Tibial nerve (tissue), 3 donors: Measurements from ENCODE around the gene TFR2.

Experiments
- POLR2A ChIP-seq, 2 donors: fragments of 450-650 bp; IDR thresholded peaks; one replicate each; pipeline ENCODE4 v1.6.1; 2017; ENCODE audit warnings: antibody characterized with exemption in 2 of 2, mild to moderate bottlenecking in 2 of 2, moderate library complexity in 2 of 2
- TF ChIP-seq, protein P1 (sequence below), 5 experiments: fragments of 200-600 bp in 3 of 5; fragments of 450-650 bp in 2 of 5; sonication (generic) in 3 of 5; IDR thresholded peaks; one replicate each; pipeline ENCODE4 v1.5.1; 2016 to 2019; ENCODE audit warnings: antibody characterized with exemption in 5 of 5, mild to moderate bottlenecking in 3 of 5, moderate library complexity in 2 of 5

DNA sequence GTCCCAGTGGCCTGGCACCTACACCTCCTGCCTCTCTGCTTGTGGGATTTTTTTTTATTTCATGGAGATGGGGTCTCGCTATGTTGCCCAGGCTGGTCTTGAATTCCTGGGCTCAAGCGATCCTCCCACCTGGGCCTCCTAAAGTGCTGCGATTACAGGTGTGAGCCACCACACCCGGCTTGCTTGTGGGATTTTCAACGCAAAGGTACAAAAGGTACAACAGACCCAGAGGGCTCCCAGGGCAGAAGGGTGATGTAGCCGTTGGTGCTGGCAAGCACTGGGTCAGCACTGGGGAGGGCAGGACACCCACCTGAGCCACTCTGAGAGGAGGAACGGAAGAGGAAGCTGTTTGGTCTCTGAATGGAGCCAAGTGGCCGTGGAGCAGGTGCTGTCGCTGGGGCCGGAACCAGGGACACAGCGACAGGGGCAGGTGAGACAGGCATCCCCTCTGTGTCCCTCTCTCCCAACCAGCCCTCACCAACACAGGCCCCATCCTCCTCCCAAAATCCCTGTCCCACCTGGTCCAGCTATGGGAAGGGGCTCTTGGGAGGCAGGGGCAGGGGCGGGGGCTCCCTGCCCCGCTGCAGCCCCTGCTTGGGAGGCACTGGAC lies 64.9 kb downstream of the TFR2 start:
- TF ChIP-seq, protein P1, sequence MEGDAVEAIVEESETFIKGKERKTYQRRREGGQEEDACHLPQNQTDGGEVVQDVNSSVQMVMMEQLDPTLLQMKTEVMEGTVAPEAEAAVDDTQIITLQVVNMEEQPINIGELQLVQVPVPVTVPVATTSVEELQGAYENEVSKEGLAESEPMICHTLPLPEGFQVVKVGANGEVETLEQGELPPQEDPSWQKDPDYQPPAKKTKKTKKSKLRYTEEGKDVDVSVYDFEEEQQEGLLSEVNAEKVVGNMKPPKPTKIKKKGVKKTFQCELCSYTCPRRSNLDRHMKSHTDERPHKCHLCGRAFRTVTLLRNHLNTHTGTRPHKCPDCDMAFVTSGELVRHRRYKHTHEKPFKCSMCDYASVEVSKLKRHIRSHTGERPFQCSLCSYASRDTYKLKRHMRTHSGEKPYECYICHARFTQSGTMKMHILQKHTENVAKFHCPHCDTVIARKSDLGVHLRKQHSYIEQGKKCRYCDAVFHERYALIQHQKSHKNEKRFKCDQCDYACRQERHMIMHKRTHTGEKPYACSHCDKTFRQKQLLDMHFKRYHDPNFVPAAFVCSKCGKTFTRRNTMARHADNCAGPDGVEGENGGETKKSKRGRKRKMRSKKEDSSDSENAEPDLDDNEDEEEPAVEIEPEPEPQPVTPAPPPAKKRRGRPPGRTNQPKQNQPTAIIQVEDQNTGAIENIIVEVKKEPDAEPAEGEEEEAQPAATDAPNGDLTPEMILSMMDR (IDR thresholded peaks at IDR 0.05): no peak
- TF ChIP-seq POLR2A (IDR thresholded peaks at IDR 0.05): no peak
